Measurements from ENCODE around the gene OGN. TPM values are rescaled to one million over a fixed set of nuclear protein-coding genes. Genes with fewer than 3 reads are reported as not detected.

Gene OGN
- total and polyA plus RNA-seq, 2 of the 4 experiments (the other 2 are of a cell fraction) = under 0.01 to 0.10 TPM

GRCh38 chr9:92432350-92432749 lies 28.0 kb upstream of the OGN start:
- no peak overlapping the region for H2BK20ac ChIP-seq (ENCODE audit: low read depth, low read length)
- dilution Hi-C loops (cut with HindIII; ENCODE audit: low sequenced_read_pairs, unreplicated experiment) (no loop called here), intact Hi-C loops (cut with micrococcal nuclease) (no loop called here), in situ Hi-C loops (cut with MboI; ENCODE audit: low sequenced_read_pairs) (loop anchor here (10.0 kb wide), 2 partner anchors 202 to 298 kb away; no protein-coding TSS in a partner anchor)
- H3K36me3 ChIP-seq (ENCODE audit: control insufficient read depth, insufficient read depth, low read length) = no peaks in the 10 kb centered on the region
- no peak overlapping the region for H3K56ac ChIP-seq (ENCODE audit: extremely low read depth, insufficient read depth, low read length)
- no peak overlapping the region for H3K9ac ChIP-seq (ENCODE audit: low read depth, low read length)
- H3K4me2 ChIP-seq (ENCODE audit: low read depth, low read length) = no peak overlapping the region
- H4K20me1 ChIP-seq (ENCODE audit: insufficient read depth, low read length) = no peaks in the 10 kb centered on the region
- no peaks in the 10 kb centered on the region for H3K79me1 ChIP-seq (ENCODE audit: low read depth in 1 of 2, low read length in 2 of 2)
- CTCF ChIA-PET = interaction anchor here (0.7 kb wide), 1 partner anchor 82 kb away, joined by 3 read pairs; no protein-coding TSS in a partner anchor
- no peak overlapping the region for H2AK9ac ChIP-seq (replicated peaks; ENCODE audit: low read depth, low read length, poor library complexity)
- H3K27ac ChIP-seq (ENCODE audit: insufficient read depth, low read length) = no peak overlapping the region
- no peaks in the 10 kb centered on the region for H3K27me3 ChIP-seq (ENCODE audit: control insufficient read depth, insufficient read depth, low read length)
- H4K8ac ChIP-seq (ENCODE audit: low read depth in 2 of 2, low read length in 2 of 2) = no peak overlapping the region
- no peak for TF ChIP-seq FOS (IDR thresholded peaks at IDR 0.05; ENCODE audit: low read depth, low read length)
- TF ChIP-seq SMC3 (IDR thresholded peaks at IDR 0.05; ENCODE audit: low read depth, low read length) = no peak
- TF ChIP-seq CTCF (conservative IDR thresholded peaks at IDR 0.05; ENCODE audit: low read depth, low read length) = no peak
- no peak for TF ChIP-seq ELK1 (IDR thresholded peaks at IDR 0.05; ENCODE audit: borderline replicate concordance, low read depth, low read length)
- no peak for TF ChIP-seq MXI1 (IDR thresholded peaks at IDR 0.05; ENCODE audit: borderline replicate concordance, low read depth, low read length)
- no peak for TF ChIP-seq CHD1 (IDR thresholded peaks at IDR 0.05; ENCODE audit: low read depth, low read length)
- TF ChIP-seq NFE2L2 (IDR thresholded peaks at IDR 0.05; ENCODE audit: low read depth, low read length) = no peak
- no peak for TF ChIP-seq CEBPB (IDR thresholded peaks at IDR 0.05; ENCODE audit: low read depth, low read length)
- TF ChIP-seq BHLHE40 (IDR thresholded peaks at IDR 0.05; ENCODE audit: low read depth, low read length) = no peak
- no peak for TF ChIP-seq RFX5 (IDR thresholded peaks at IDR 0.05; ENCODE audit: low read depth, low read length)
- no peak for TF ChIP-seq MAZ (IDR thresholded peaks at IDR 0.05; ENCODE audit: borderline replicate concordance, low read depth, low read length)
- TF ChIP-seq RCOR1 (IDR thresholded peaks at IDR 0.05; ENCODE audit: insufficient replicate concordance, low read length) = no peak
- no peak for TF ChIP-seq POLR2A (IDR thresholded peaks at IDR 0.05; ENCODE audit: low read depth, low read length)
- no peak for TF ChIP-seq RAD21 (IDR thresholded peaks at IDR 0.05; ENCODE audit: low read length)
- no peak for TF ChIP-seq USF2 (IDR thresholded peaks at IDR 0.05; ENCODE audit: low read depth, low read length)
- no peak for TF ChIP-seq MAFK (IDR thresholded peaks at IDR 0.05; ENCODE audit: low read depth, low read length)
- DNase-seq (no peak), ATAC-seq (ENCODE audit: low read depth) (no peak)
- no peak overlapping the region for H3K4me3 ChIP-seq (ENCODE audit: insufficient read depth, low read depth, low read length)
- H2BK15ac ChIP-seq (ENCODE audit: low read depth, low read length) = no peak overlapping the region
- WGBS, 2 experiments (ENCODE audit: extremely low coverage in 2 of 2, insufficient read length in 1 of 2) = no CpG with 5 or more reads among the region's 5 CpGs
- no peak overlapping the region for H3K14ac ChIP-seq (replicated peaks; ENCODE audit: low read depth, low read length)
- no peak overlapping the region for H4K5ac ChIP-seq (ENCODE audit: low read depth, low read length)
- no peaks in the 10 kb centered on the region for H3K4me1 ChIP-seq (ENCODE audit: control insufficient read depth, insufficient read depth, low read length)
- H4K91ac ChIP-seq (ENCODE audit: insufficient read depth, low read depth, low read length) = no peak overlapping the region
- H3K4ac ChIP-seq (ENCODE audit: low read depth, low read length) = no peak overlapping the region
- no peak overlapping the region for H2AFZ ChIP-seq (replicated peaks; ENCODE audit: low read length, poor library complexity)
- H3K9me1 ChIP-seq (ENCODE audit: insufficient read depth, low read length) = no peaks in the 10 kb centered on the region
- no peak overlapping the region for H2BK120ac ChIP-seq (ENCODE audit: low read depth, low read length)
- BruUV-seq (replicated peaks) = no TSS peak
- H2AK5ac ChIP-seq (ENCODE audit: low read depth, low read length) = no peak overlapping the region
- POLR2A ChIA-PET (ENCODE audit: unreplicated experiment) = no interaction called here
- H2BK5ac ChIP-seq (ENCODE audit: low read depth, low read length, poor library complexity, severe bottlenecking) = no peak overlapping the region
- no peaks in the 10 kb centered on the region for H3K9me3 ChIP-seq (ENCODE audit: control insufficient read depth, insufficient read depth, low read length)
- H3K18ac ChIP-seq (ENCODE audit: low read depth, low read length) = no peak overlapping the region
- H3K23ac ChIP-seq (ENCODE audit: low read depth, low read length) = no peak overlapping the region
